GM20000 (cell line): ENCODE data around the gene QRICH1.
A peak's percentile ranks its signal among the peaks of the same experiment; 100 is the strongest.

Experiments used
- DNase-seq: peaks from one replicate; pipeline ENCODE4 v3.0.0; 2012; ENCODE audit warnings: low spot score
- CTCF ChIP-seq: IDR thresholded peaks from 2 replicates; pipeline ENCODE4 v1.5.1; 2012; ENCODE audit warnings: mild to moderate bottlenecking, control low read depth; ENCODE audit errors: extremely low read depth, missing control alignments

QRICH1 gene

DNA sequence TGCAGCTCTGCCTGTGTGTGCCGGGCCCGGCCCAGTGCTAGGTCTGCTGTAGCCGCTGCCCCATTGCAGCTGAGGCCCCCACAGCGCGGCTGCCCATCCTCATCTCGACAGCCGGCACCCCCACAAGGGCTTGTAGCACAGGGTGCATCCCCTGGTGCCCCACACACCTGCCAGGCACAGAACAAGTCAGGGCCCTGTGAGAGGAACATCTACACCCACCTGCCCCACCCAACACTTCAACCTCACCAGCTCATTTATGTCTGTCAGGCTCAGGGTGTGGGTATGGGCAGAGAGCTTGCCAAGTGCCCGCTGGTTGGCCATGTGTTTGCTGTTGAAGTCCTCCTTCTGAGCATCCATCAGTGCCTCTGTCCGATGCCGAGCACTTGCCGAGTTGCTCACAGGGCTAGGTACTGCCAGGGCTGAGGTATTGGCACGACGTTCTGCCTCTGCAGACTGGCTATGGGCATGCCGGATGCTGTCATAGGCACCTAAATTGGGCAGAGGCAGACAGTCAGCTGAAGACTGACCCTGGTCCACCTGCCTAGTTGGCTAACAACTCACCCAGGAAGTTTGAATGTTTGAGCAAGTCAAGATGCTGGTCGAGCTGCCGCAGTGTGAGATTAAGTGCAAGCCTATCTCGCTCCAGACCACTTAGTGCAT is 29.1 kb upstream of the QRICH1 start:
- no peak for TF ChIP-seq CTCF

GRCh38 chr3:49122451-49122850 is 28.6 kb upstream of the QRICH1 start:
- no peak for TF ChIP-seq CTCF
- DNase-seq: no peak

More for the DNA sequence above, 29.1 kb upstream of the QRICH1 start:
- DNase-seq: no peak

GRCh38 chr3:49122022-49122421 is 28.2 kb upstream of the QRICH1 start:
- no peak for TF ChIP-seq CTCF
- no peak for DNase-seq

DNA sequence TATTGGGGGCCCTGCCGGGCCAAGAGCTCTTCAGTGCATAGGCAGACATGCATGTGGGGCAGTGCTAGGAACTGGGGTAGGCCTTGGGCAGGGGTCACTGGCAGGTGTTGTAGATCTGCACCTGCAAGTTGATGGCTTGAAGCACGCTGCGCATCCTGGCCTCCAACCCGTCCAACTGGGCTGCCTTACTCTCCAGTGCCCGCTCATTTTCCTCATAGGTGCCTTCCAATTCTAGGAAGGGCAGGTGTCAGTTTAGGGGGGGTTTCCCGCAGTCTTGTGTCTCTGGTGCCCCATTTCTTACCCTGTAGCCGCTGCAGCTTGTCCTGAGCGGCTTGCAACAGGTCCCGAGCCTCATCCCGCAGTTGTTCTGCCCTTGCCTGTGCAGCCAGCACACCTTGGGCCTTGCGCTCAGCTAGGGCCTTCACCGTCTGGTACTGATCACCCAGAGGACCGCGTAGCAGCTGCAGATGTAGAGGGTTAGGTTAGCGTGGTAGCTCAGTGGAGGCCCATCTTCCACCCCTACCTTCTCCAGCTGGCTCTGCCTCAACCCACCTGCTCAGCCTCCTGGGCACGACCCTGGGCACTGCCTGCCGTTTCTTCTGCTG is 27.4 kb upstream of the QRICH1 start:
- no peak for TF ChIP-seq CTCF

DNA sequence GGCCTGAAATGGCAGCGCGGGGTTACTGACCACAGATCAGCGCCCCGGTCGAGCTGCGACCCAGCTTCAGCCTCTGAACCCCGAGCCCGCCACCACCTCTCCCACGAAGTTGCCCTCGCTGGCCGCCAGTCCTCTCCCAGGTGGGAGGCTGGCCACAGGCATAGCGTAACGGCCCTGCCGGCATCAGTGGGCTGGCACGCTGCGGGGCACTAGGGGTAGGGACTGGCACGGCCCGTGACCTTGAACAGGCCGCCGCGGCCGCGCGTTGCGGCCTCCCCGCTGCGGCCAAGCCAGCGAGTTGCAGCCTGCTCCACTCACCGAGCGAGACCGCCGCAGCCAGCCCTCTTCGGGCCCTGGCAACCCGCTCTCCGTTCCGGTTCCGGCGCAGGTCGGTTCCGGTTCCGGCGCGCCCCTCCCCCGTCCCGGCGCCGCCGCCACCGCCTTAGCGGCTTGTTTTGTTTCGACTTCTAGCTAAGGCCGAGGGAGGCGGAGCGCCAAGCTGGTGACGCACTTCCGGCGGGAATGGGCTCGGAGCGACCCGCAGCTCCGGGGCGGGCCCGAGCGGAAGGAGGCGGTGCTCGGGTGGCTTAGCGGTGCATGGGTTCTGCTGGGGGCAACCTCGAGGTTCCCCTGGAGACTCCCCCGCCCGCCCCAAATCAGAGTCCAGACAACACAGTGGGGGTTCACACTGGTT is 26.7 kb upstream of the QRICH1 start, which contains the start of gene USP19:
Gene USP19 (minus strand): TSS at position 386 of the 694 bp plus-strand sequence. CDS start 1,678 bp downstream, outside the sequence.
- peak; percentile 98 for DNase-seq

More for the DNA sequence above, 27.4 kb upstream of the QRICH1 start:
- no peak for DNase-seq

GRCh38 chr3:49120096-49120437 is 26.2 kb upstream of the QRICH1 start:
- DNase-seq: peak; percentile 42
- no peak for TF ChIP-seq CTCF

More for the DNA sequence above, 26.7 kb upstream of the QRICH1 start, which contains the start of gene USP19:
- TF ChIP-seq CTCF: no peak

DNA sequence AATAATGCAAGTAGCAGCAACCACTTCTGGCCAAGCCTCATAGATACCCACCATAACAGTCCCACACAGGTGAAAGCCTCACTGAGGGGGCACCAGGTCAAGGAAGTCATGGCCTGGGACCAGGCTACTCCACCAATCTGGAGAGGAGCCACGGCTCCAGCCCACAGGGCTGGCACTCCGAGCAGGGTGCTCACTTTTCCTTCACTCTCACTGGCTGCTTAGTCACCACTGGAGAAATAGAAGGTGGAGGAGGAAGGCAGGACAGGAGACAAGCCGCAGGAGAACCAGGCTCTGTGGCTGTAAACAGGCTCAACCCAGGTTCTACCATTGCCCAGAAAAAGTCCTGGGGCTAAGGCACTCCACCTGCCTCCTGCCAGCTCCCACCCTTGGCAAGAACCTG is 25.6 kb upstream of the QRICH1 start:
- DNase-seq: no peak
- no peak for TF ChIP-seq CTCF
